HG02943 (cell line): ENCODE results near the gene SLAMF9.

Source experiments
- ATAC-seq: cut with Tn5 transposase; IDR thresholded peaks from one replicate; pipeline ENCODE4 v1.9.1; 2021; ENCODE audit warnings: mild to moderate bottlenecking, low read depth, moderate library complexity; ENCODE audit not compliant: unreplicated experiment

Gene SLAMF9

GRCh38 chr1:159953536-159954515, at the start of gene SLAMF9:
Gene SLAMF9, minus strand, starts transcription at chr1:159954237. Its CDS starts 100 bp downstream, at chr1:159954137.
- no peak for ATAC-seq

- no peak for ATAC-seq
Measured at GRCh38 chr1:160001440-160001839, 47.4 kb upstream of the SLAMF9 start.

- ATAC-seq, result no peak
Measured at GRCh38 chr1:159999204-159999603, 45.2 kb upstream of the SLAMF9 start.

DNA sequence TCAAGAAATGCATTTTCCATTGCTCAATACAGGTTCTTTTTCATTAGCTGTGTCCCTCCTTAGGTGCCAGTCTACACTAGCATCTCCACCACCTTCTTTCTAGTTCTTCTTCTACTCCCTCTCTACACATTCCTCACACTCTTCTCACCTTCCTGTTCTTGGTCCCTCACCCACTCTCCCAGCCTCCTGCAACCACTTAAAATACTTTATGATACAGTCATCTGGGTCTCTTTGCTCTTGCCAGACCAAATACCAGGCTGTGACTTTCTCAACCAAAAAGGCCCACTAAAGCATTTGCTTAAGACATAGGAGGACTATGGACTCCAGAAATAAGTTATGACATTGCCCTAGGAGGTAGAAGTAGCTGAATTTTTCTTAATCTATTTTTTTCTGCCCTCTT, 42.6 kb upstream of the SLAMF9 start:
- no peak for ATAC-seq

- no peak for ATAC-seq
Measured at GRCh38 chr1:159994896-159995295, 40.9 kb upstream of the SLAMF9 start.

- ATAC-seq, result no peak
Measured at GRCh38 chr1:159993911-159994310, 39.9 kb upstream of the SLAMF9 start.

GRCh38 chr1:159992161-159992560, 38.1 kb upstream of the SLAMF9 start:
- no peak for ATAC-seq

DNA sequence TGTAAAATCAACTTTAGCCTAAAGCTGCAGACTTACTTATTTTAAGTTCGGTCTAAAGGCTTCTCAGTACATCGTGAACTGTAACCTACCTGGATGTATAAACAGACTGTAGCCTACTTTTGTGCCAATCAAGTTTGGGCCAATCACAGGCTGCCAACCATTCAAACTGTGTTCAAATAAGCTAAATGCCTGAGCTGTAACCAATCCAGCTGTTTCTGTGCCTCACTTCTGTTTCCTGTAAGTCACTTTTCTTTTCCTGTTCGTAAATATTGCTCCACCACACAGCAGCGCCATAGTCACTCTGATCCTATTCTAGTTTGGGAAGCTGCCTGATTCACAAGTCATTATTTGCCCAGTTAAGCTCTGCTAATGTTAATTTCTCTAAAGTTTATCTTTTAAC, 37.5 kb upstream of the SLAMF9 start:
- no peak for ATAC-seq

DNA sequence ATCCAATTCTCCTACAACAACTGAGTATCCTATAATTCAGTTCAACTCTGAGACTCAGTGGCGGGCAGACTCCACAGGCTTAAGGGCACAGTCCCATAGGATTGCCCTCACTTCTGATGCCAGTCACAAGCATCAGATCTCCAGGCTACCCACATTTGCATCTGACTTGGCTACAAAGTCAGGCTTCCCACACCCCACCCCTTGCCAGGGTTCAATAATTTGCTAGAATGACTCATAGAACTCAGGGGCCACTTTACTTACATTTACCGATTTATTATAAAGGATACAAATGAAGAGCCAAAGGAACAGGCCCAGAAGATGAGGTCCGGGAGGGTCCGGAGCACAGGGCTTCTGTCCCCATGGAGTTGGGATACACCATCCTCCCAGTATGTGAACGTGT, 36.0 kb upstream of the SLAMF9 start:
- no peak for ATAC-seq

DNA sequence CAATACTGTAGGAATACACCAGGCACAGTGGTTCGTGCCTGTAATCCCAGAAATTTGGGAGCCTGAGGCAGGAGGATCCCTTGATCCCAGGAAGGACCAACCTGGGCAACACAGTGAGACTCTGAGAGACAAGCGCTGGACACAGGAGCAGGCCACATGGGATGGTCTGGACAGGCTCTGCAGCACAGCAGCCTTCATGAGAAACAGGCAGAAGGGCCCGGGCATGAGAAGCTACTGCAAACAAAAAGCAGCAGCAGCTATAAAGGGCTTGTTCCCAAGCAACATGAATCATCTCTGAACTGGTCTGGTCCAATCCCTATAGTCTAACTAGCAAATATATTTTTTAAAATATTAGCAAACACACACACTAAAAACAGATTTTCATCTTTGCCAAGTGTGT, 35.5 kb upstream of the SLAMF9 start:
- no peak for ATAC-seq

- no peak for ATAC-seq
Measured at GRCh38 chr1:159988006-159988405, 34.0 kb upstream of the SLAMF9 start.

GRCh38 chr1:159987186-159987585, 33.1 kb upstream of the SLAMF9 start:
- no peak for ATAC-seq

DNA sequence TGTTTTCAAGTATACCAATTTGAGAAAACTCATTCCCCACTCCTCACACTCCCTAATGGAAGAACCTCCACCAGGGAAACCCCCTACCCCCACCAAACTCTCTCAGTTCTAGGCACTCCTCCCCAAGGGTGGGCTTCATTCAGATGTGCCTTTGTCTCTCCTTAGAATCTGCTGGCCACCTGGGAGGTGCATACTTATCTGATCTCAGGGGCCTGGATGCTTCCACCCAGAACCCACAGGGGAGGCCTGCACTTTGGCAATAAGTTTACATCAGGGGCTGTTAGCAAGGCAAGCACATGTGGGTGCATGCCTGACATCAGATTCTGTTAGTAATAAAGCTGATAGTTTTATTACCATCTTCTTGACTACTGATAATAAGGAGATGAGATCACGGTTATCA, 32.5 kb upstream of the SLAMF9 start:
- no peak for ATAC-seq

DNA sequence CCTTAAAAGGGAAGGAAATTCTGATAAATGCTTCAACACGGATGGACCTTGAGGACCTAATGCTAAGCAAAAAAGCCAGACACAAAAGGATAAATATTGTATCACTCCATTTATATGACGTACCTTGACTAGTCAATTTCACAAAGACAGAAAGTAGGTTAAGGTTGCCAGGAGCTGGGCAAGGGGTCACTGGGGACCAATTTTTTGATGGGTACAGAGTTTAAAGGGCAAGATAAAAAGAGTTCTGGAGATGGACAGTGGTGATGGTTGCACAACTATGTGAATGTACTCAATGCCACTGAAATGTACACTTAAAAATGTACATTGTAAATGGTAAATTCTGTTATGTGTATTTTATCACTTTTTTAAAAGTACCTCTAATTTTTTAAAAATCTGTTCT, 32.1 kb upstream of the SLAMF9 start:
- ATAC-seq, result no peak

DNA sequence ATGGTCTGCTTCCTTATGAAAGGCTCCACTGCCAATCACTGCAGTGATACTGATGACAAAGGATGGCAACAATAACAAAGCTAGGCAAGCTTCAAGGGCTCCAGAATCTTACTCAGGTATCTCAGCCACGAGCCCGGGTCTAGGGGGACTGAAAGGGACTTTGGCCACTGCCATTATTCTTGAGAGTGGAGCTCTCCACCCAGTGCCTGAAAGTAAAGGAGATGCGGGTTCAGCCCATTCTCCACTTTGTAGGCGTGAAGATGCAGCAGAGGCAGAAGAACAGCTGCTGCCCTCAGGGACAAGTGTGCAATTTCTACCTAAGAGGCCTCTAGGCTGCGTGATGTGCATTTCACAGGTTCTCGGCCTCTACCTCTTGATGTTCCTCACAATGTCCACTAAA, 31.4 kb upstream of the SLAMF9 start:
- no peak for ATAC-seq

DNA sequence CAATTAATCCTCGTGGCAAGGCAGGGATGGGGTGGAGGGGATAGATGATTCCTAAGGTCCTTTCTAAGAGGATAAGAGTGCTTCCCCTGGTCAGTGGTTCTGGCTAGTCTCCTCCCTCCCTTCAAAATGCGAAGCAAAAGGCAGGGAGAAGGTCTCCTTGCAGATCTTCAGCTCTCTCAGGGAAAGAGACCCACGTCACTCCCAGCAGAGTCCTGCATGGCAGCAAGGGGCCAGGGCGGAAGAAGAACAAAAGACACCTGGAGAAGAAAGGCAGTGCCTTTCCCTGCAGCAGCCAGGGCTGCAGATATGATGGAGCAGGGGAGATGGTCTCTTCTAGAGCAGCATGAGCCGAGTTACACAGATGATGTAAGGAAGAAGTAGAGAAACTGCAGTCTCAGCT, 29.6 kb upstream of the SLAMF9 start:
- no peak for ATAC-seq

DNA sequence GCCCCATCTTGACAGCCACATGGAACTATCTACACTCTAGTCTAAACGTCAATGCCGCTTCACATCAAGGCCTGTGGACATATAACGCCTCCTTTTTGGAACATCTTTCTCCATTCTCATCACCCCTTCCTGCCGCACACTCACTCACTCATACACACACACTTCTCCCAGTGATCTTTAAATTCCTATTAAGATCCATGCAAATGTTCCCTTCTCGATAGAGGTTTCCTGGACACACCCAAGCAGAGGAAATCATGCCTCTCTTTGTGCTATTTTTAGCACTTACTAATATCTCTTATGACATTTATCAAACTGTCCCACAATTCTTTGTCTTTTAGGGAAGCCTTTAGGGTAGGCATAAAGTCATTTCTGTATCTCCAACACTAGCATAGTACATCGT, 28.2 kb upstream of the SLAMF9 start:
- ATAC-seq, result no peak

DNA sequence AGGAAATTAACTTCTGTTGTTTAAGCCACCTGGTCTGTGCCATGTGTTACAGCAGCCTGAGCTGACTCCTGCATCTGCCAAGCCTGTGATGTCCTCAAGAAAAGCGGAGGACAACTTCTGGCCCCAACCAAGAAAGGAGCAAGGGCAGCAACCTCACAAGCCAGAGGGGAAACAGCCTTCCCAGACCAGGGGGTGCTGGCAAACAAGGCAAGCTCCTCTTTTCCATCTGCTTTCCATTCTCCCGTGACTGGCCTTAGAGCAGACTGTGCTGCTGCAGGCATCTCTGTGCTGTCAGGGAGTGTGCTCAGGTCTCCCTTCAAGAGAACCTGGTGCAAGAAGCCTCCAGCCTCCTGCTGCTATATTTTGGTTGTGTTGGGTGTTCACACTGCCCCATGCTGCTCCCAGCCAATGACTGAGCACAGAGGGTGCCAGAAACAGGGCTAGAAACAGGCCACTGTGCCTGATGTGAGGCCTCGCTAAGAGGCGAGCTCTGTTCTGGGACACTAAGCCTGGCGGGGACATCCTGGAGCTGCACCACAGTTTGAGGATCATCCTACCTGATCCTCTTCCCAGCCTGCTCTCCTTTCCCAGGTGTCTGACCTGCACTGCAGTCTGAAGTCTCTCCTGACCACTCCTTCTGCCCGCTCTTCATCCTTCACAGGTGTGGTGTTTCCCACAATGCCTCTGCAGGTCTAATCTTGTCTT, 27.5 kb upstream of the SLAMF9 start:
- no peak for ATAC-seq

DNA sequence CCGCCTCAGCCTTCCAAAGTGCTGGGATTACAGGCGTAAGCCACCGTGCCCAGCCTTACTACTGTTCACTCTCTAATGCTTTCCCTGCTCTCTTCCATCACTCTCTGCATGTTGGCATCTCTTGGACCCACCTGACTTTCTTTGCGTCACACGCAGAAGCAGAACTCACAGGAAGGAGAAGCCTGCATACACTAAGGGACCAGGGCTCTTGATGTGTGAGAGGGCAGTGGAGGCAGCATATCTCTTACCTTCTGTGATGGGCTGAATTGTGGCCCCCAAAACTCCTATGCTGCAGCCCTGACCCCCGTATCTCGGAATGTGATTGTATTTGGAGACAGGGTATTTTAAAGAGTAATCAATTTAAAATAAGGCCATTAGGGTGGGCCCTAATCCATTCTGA, 26.7 kb upstream of the SLAMF9 start:
- ATAC-seq, result no peak

DNA sequence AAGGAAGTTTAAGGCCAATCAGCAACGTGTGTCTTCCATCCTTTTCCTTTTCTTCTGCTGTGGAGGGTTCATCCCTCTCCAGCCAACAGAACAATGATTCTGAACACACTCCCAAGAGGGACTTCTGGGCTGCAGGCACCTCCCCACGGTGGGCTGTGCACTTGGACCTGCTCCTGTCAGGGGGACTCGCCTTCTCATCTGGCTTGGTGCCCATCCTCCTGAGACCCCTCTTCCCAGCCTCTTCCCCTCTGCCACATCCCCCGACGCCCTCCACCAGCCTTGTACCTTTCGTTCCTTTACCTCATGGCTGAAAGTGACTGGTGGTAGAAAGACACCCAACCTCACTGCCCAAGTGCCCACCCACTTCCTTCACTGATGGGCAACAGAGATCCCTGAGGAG, 26.0 kb upstream of the SLAMF9 start:
- ATAC-seq, result no peak

GRCh38 chr1:159979257-159979656, 25.2 kb upstream of the SLAMF9 start:
- ATAC-seq, result no peak

DNA sequence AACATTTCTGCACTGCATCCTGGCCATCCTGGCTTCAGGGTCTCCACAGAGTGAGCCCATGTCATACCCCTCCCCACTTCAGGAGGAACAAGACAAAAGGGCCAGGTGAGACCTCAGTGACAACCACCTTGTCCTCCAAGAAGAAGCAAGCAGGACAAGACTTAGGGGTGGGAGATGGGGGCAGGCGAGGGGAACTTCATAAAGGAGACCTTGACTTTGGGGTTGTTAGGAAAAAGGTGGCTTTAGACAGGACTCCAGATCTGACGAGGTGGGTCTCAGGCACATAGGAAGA, 24.0 kb upstream of the SLAMF9 start:
- ATAC-seq, result no peak
